GM12875 (cell line): ENCODE data around the gene FMR1.
A peak's percentile ranks its signal among the peaks of the same experiment; 100 is the strongest.

Experiments used
- H3K4me3 ChIP-seq: one replicate; pipeline ENCODE4 v1.5.1; 2011; ENCODE audit warnings: low read depth, low read length, control low read depth
- CTCF ChIP-seq: IDR thresholded peaks from 2 replicates; pipeline ENCODE4 v1.5.1; 2011; ENCODE audit warnings: low read depth, mild to moderate bottlenecking, control low read depth, inconsistent platforms, low read length, moderate library complexity, borderline replicate concordance; ENCODE audit not compliant: insufficient read depth

FMR1 gene

GRCh38 chrX:147901461-147902126 is 10.1 kb upstream of the FMR1 start:
- H3K4me3 ChIP-seq, result no peak overlapping the region
- no peak for TF ChIP-seq CTCF

- no peak for TF ChIP-seq CTCF
- no peak overlapping the region for H3K4me3 ChIP-seq
These were observed 9.4 kb upstream of the FMR1 start for GRCh38 chrX:147902270-147902669.

- no peak for TF ChIP-seq CTCF
These were observed 3.6 kb upstream of the FMR1 start for GRCh38 chrX:147908106-147908505.

GRCh38 chrX:147910607-147911006 is 1.1 kb upstream of the FMR1 start:
- no peak overlapping the region for H3K4me3 ChIP-seq
- TF ChIP-seq CTCF, result no peak

More at GRCh38 chrX:147908106-147908505, 3.6 kb upstream of the FMR1 start:
- no peak overlapping the region for H3K4me3 ChIP-seq

GRCh38 chrX:147912093-147912801 is 528 bp downstream of the FMR1 start:
- TF ChIP-seq CTCF, result no peak
- H3K4me3 ChIP-seq, result peak overlapping the region; percentile 75

- no peak for TF ChIP-seq CTCF
- H3K4me3 ChIP-seq, result no peak overlapping the region
These were observed 1.9 kb downstream of the FMR1 start for GRCh38 chrX:147913570-147913969.

GRCh38 chrX:147914591-147914990 is 2.9 kb downstream of the FMR1 start:
- H3K4me3 ChIP-seq, result no peak overlapping the region
- no peak for TF ChIP-seq CTCF
